ENCODE measurements around the gene TMEM190.

The TMEM190 gene

GRCh38 chr19:55340784-55341147 is 35.9 kb upstream of the TMEM190 start:
- TF ChIP-seq CTCF (conservative IDR thresholded peaks at IDR 0.05; ENCODE audit: control insufficient read depth, insufficient read depth, low read depth, low read length): no peak
- H3K4me3 ChIP-seq (ENCODE audit: control insufficient read depth, low read depth, low read length): peak overlapping the region; percentile 65
- DNase-seq (ENCODE audit: low read depth): no peak

- peak; percentile 56 for DNase-seq (ENCODE audit: low read depth)
- H3K4me3 ChIP-seq (ENCODE audit: control insufficient read depth, low read depth, low read length): peak overlapping the region; percentile 65
- no peak for TF ChIP-seq CTCF (conservative IDR thresholded peaks at IDR 0.05; ENCODE audit: control insufficient read depth, insufficient read depth, low read depth, low read length)
Observed at GRCh38 chr19:55341171-55341588, 35.4 kb upstream of the TMEM190 start.

- DNase-seq (ENCODE audit: low read depth): no peak
- peak overlapping the region; percentile 6 for H3K4me3 ChIP-seq (ENCODE audit: control insufficient read depth, low read depth, low read length)
- no peak for TF ChIP-seq CTCF (conservative IDR thresholded peaks at IDR 0.05; ENCODE audit: control insufficient read depth, insufficient read depth, low read depth, low read length)
Observed at GRCh38 chr19:55341595-55342531, 34.8 kb upstream of the TMEM190 start.

GRCh38 chr19:55344444-55344843 is 32.2 kb upstream of the TMEM190 start:
- no peak for TF ChIP-seq CTCF (conservative IDR thresholded peaks at IDR 0.05; ENCODE audit: control insufficient read depth, insufficient read depth, low read depth, low read length)

GRCh38 chr19:55345101-55345817 is 31.4 kb upstream of the TMEM190 start:
- no peak for TF ChIP-seq CTCF (conservative IDR thresholded peaks at IDR 0.05; ENCODE audit: control insufficient read depth, insufficient read depth, low read depth, low read length)
- no peak overlapping the region for H3K4me3 ChIP-seq (ENCODE audit: control insufficient read depth, low read depth, low read length)
- DNase-seq (ENCODE audit: low read depth): no peak

More at GRCh38 chr19:55344444-55344843, 32.2 kb upstream of the TMEM190 start:
- DNase-seq (ENCODE audit: low read depth): no peak
- H3K4me3 ChIP-seq (ENCODE audit: control insufficient read depth, low read depth, low read length): no peak overlapping the region

GRCh38 chr19:55345818-55346724 is 30.6 kb upstream of the TMEM190 start:
- H3K4me3 ChIP-seq (ENCODE audit: control insufficient read depth, low read depth, low read length): no peak overlapping the region
- DNase-seq (ENCODE audit: low read depth): peak; percentile 80
- TF ChIP-seq CTCF (conservative IDR thresholded peaks at IDR 0.05; ENCODE audit: control insufficient read depth, insufficient read depth, low read depth, low read length): no peak
